Measurements from ENCODE around the gene PTPRD. TPM values are rescaled to one million over a fixed set of nuclear protein-coding genes. Genes with fewer than 3 reads are reported as not detected.

PTPRD gene
- total and polyA plus RNA-seq, 2 of the 4 experiments (the other 2 are of a cell fraction) = 0.07 to 0.18 TPM

GRCh38 chr9:9919174-9919775 lies 693.5 kb downstream of the PTPRD start:
- H3K79me1 ChIP-seq (ENCODE audit: low read depth in 1 of 2, low read length in 2 of 2) = no peaks in the 10 kb centered on the region
- no TSS peak for BruUV-seq (replicated peaks)
- H4K5ac ChIP-seq (ENCODE audit: low read depth, low read length) = no peak overlapping the region
- H2AFZ ChIP-seq (replicated peaks; ENCODE audit: low read length, poor library complexity) = no peak overlapping the region
- no peak overlapping the region for H2AK5ac ChIP-seq (ENCODE audit: low read depth, low read length)
- no peak overlapping the region for H3K27ac ChIP-seq (ENCODE audit: insufficient read depth, low read length)
- H2AK9ac ChIP-seq (replicated peaks; ENCODE audit: low read depth, low read length, poor library complexity) = no peak overlapping the region
- H2BK5ac ChIP-seq (ENCODE audit: low read depth, low read length, poor library complexity, severe bottlenecking) = no peak overlapping the region
- intact Hi-C loops (cut with micrococcal nuclease) (no loop called here), dilution Hi-C loops (cut with HindIII; ENCODE audit: low sequenced_read_pairs, unreplicated experiment) (no loop called here), in situ Hi-C loops (cut with MboI; ENCODE audit: low sequenced_read_pairs) (no loop called here)
- ChIA-PET CTCF (interaction anchor here (1.8 kb wide), 1 partner anchor 24 kb away, joined by 4 read pairs; no protein-coding TSS in a partner anchor), POLR2A (ENCODE audit: unreplicated experiment) (no interaction called here)
- no peak overlapping the region for H2BK15ac ChIP-seq (ENCODE audit: low read depth, low read length)
- H3K56ac ChIP-seq (ENCODE audit: extremely low read depth, insufficient read depth, low read length) = no peak overlapping the region
- TF ChIP-seq MXI1 (IDR thresholded peaks at IDR 0.05; ENCODE audit: borderline replicate concordance, low read depth, low read length) (no peak), POLR2A (IDR thresholded peaks at IDR 0.05; ENCODE audit: low read depth, low read length) (no peak), CTCF (conservative IDR thresholded peaks at IDR 0.05; ENCODE audit: low read depth, low read length) (no peak), RCOR1 (IDR thresholded peaks at IDR 0.05; ENCODE audit: insufficient replicate concordance, low read length) (no peak), BHLHE40 (IDR thresholded peaks at IDR 0.05; ENCODE audit: low read depth, low read length) (no peak), MAFK (IDR thresholded peaks at IDR 0.05; ENCODE audit: low read depth, low read length) (no peak)
- no peaks in the 10 kb centered on the region for H3K4me1 ChIP-seq (ENCODE audit: control insufficient read depth, insufficient read depth, low read length)
- H4K91ac ChIP-seq (ENCODE audit: insufficient read depth, low read depth, low read length) = no peak overlapping the region
- no peak overlapping the region for H3K14ac ChIP-seq (replicated peaks; ENCODE audit: low read depth, low read length)
- H4K20me1 ChIP-seq (ENCODE audit: insufficient read depth, low read length) = no peaks in the 10 kb centered on the region
- H2BK20ac ChIP-seq (ENCODE audit: low read depth, low read length) = no peak overlapping the region
- H3K27me3 ChIP-seq (ENCODE audit: control insufficient read depth, insufficient read depth, low read length) = no peaks in the 10 kb centered on the region
- no peak overlapping the region for H3K9ac ChIP-seq (ENCODE audit: low read depth, low read length)
- H2BK120ac ChIP-seq (ENCODE audit: low read depth, low read length) = no peak overlapping the region
- DNase-seq (no peak), ATAC-seq (ENCODE audit: low read depth) (no peak)
- H3K9me1 ChIP-seq (ENCODE audit: insufficient read depth, low read length) = no peaks in the 10 kb centered on the region
- no peak overlapping the region for H3K18ac ChIP-seq (ENCODE audit: low read depth, low read length)
- H3K4ac ChIP-seq (ENCODE audit: low read depth, low read length) = no peak overlapping the region
- no peak overlapping the region for H3K4me2 ChIP-seq (ENCODE audit: low read depth, low read length)
- H3K4me3 ChIP-seq (ENCODE audit: insufficient read depth, low read depth, low read length) = no peak overlapping the region
- WGBS, 2 experiments (ENCODE audit: extremely low coverage in 2 of 2, insufficient read length in 1 of 2) = 72% methylated on average over 3 of the region's 3 CpGs; no CpG with 5 or more reads in 1 of the 2 experiments
- H3K36me3 ChIP-seq (ENCODE audit: control insufficient read depth, insufficient read depth, low read length) = no peaks in the 10 kb centered on the region
- H3K9me3 ChIP-seq (ENCODE audit: control insufficient read depth, insufficient read depth, low read length) = no peaks in the 10 kb centered on the region
- no peak overlapping the region for H3K23ac ChIP-seq (ENCODE audit: low read depth, low read length)
- no peak overlapping the region for H4K8ac ChIP-seq (ENCODE audit: low read depth in 2 of 2, low read length in 2 of 2)
